GM19035 (cell line): Measurements from ENCODE around the gene GSK3B.
A peak's percentile ranks its signal among the peaks of the same experiment; 100 is the strongest.

Experiments
- ATAC-seq: cut with Tn5 transposase; IDR thresholded peaks from one replicate; pipeline ENCODE4 v1.9.1; 2021; ENCODE audit not compliant: unreplicated experiment

Gene GSK3B

GRCh38 chr3:119826711-119827608 lies 267.3 kb downstream of the GSK3B start:
- ATAC-seq = no peak

DNA sequence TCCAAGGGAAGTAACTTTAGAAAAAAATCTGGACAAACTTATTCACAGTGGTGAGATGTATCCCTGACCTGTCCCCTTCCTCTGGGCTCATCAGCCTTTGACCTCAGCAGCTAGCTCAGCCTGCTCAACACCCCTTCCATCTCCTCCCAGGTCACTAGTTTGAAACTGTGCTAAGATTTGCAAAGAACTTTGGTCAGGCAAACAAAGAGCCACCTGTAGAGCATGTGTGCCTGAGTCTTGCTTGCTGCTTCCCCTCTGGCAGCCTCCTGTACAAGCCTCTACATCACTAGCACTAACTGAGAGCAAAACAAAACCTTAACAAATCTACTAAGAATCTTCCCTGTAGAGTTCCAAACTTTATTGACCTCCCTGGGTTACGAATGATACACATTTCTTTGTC lies 268.4 kb downstream of the GSK3B start:
- no peak for ATAC-seq

GRCh38 chr3:119819806-119820205 lies 274.4 kb downstream of the GSK3B start:
- no peak for ATAC-seq

GRCh38 chr3:119818937-119819336 lies 275.3 kb downstream of the GSK3B start:
- no peak for ATAC-seq

- ATAC-seq = no peak
Measured at GRCh38 chr3:119817583-119818363, 276.5 kb downstream of the GSK3B start.

GRCh38 chr3:119817071-119817470 lies 277.2 kb downstream of the GSK3B start:
- no peak for ATAC-seq

DNA sequence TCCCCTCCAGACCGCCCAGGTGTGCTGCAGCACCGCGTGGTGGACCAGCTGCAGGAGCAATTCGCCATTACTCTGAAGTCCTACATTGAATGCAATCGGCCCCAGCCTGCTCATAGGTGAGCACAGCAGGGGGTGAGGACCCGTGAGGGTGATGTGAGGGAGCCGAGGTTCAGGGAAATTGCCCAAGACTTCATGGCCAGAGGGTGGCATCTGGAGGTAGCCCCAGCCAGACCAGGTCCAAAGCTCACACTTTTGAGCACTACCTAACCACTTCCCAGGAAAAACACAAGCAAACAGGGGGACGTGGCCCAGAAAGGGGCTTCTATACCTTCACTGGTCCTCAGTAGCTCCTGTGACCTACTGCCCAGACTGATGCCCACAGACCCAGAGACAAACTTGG lies 278.5 kb downstream of the GSK3B start:
- ATAC-seq = no peak

GRCh38 chr3:119812491-119813058 lies 281.7 kb downstream of the GSK3B start:
- ATAC-seq = no peak

DNA sequence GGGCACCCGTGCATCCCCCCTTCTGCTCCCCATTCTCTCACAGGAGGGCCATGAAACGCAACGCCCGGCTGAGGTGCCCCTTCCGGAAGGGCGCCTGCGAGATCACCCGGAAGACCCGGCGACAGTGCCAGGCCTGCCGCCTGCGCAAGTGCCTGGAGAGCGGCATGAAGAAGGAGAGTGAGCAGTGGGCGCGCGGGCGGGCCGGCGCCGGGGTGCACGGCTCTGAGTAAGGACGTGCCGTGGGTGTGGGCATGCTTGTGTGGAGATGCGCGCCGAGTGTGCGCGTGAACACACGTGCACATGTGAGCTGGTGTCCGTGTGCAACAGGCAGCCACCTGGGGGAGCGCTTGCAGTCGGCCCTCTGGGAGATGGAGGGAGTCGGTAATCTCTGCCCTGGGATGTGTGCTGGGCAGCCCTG lies 284.2 kb downstream of the GSK3B start:
- ATAC-seq = peak; percentile 85

DNA sequence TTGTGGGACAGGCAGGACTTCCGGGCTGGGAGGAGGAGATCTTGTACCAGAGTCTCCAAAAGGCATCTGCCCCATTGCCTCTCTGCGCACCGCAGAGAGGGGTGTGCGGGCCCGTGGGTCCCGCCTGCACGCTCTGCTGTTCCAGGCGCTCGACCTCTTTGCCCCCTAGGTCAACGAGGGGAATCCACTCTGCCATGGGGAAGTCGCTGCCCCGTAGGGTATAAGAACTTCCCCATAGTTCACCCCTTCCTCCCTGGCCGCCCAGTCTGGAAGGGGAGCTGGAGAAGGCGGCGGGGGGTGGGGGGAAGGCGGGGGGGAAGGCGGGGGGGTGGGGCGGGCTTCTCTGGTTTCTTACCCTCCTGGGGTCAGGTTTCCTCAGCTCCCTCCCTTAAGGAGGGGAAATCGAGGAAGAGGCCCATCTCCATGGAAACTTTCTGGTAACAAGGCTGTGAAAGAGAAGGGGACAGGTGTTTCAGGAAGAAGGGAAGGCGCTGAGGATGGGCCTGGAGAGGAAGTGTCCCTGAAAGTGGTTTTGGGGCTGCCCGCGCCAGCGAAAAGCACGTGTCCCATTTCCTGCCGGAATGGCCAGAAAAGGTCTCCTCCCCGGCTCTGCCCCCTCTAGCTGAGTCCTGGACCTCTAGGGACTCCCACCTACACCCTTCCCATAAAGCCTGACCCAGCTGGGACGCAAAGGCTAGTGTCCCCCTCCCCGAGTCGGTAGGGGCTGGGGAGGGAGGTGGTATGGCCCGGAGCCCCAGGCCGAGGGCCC lies 284.8 kb downstream of the GSK3B start:
- no peak for ATAC-seq

DNA sequence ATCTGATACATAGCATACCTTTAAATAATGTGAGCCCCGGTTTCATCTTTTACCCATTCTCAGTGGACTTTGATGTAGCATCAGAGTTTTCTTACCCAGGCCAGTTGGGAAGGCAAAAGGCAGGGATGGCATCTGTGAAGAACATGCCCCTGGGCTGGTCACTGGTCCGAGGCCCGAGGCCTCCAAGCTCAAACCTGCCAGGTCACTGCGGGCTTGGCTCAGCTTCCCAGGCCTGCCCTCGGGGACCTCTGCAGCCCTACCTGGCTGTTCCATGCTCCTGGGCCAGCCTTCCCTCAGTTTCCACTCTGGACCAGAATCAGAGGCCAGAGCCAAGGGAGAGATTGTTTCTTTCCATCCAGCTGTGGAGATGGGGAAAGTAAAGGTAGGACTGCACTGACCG lies 285.4 kb downstream of the GSK3B start:
- ATAC-seq = no peak

DNA sequence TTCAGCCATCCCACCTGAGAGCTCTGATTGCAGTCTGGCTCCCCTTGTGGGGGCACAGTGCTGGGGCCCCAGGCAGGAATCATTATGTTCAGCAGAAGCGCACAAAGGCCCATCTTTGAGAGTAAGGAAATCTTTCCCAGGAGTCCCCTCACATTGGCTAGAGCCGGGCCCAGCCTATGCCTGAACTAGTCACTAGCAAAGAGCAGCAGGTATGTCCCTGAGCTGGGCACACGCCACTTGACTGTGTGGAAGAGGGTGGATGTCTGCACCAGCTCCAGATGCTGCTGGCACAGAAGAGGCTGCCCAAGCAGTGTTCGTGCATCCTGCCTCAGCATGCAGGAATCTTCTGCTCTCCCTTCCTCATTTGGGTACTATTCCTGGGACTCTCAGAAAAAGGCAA lies 286.0 kb downstream of the GSK3B start:
- no peak for ATAC-seq

- ATAC-seq = no peak
Measured at GRCh38 chr3:119800844-119801243, 293.4 kb downstream of the GSK3B start.

- ATAC-seq = no peak
Measured at GRCh38 chr3:119796785-119797184, 297.5 kb downstream of the GSK3B start.

DNA sequence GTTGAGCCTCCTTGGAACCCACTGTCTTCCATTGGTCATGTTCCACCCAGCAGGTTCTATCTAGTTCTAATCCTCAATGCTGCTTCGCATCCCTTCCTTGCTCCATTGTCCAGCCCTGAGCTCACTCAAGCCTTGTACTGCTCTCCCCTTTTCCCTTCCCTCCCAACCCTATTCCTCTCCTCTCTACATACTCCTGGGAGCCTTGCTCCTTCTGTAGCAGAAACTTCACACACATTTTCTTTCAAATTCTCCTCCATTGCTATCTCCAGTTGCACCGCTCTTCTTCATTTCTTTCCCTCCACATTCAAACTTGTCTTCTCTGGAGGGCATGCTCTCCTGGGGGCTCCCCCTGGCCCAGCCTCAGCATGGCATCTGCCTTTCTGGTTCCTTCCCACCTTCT lies 297.9 kb downstream of the GSK3B start:
- ATAC-seq = no peak

- ATAC-seq = no peak
Measured at GRCh38 chr3:119795849-119796248, 298.4 kb downstream of the GSK3B start.

GRCh38 chr3:119794971-119795612 lies 299.2 kb downstream of the GSK3B start:
- ATAC-seq = no peak

DNA sequence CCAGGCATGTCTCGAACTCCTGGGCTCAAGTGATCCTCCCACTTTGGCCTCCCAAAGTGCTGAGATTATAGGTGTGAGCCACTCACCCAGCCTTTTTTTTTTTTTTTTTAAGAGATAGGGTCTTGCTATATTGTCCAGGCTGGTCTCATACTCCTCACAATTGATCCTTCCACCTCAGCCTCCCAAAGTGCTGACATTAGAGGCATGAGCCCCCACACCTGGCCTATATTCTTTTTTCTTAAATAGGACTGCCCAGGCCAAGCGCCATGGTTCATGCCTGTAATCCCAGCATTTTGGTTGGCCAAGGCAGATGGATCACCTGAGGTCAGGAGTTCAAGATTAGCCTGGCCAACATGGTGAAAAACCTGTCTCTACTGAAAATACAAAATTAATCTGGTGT lies 299.8 kb downstream of the GSK3B start:
- no peak for ATAC-seq

GRCh38 chr3:119792270-119792669 lies 302.0 kb downstream of the GSK3B start:
- ATAC-seq = no peak

- no peak for ATAC-seq
Measured at GRCh38 chr3:119790369-119790768, 303.9 kb downstream of the GSK3B start.

DNA sequence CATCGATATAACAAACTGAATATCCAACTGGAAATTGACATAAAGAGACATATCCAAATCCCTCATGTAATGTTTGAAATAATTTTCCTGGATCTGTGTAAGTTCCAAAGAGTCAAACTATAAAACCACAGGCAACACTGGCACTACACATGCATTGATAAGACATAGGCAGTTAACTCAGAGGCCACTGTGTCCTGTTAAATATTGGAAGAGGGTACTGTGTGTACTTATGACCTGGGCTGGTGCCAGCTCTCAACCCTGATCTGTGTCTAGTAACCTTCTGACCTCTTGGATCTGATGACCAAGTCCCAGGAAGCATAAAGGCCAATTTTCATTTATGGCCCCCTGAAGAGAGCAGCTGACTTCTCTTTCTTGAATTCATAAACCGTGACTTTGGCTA lies 307.8 kb downstream of the GSK3B start:
- no peak for ATAC-seq
